ENCODE results near the gene TBPL2. TPM values are rescaled to one million over a fixed set of nuclear protein-coding genes. Genes with fewer than 3 reads are reported as not detected.

TBPL2 gene
- total RNA-seq, 3 donors from 2014 or later, result not detected

GRCh38 chr14:55433880-55434804 lies 6.3 kb downstream of the TBPL2 start:
- Histone ChIP-seq H3K4me3 (no peak overlapping the region), H3K4me1 (ENCODE audit: low read depth) (peaks cover 14% of the 10 kb centered on the region), H3K36me3 (ENCODE audit: low read depth) (no peaks in the 10 kb centered on the region), H3K9me3 (no peaks in the 10 kb centered on the region)
- ATAC-seq, result peak; percentile 4
- intact Hi-C loops (cut with DNase I, micrococcal nuclease), result loop anchor here in 1 of 2 donors (10.0 kb wide), 1 partner anchor 181 kb away; no protein-coding TSS in a partner anchor
- no peak for DNase-seq
- TF ChIP-seq CTCF (IDR thresholded peaks at IDR 0.05), result no peak

GRCh38 chr14:55432628-55433027 lies 7.8 kb downstream of the TBPL2 start:
- Histone ChIP-seq H3K4me3 (no peak overlapping the region), H3K9me3 (no peaks in the 10 kb centered on the region), H3K36me3 (ENCODE audit: low read depth) (no peaks in the 10 kb centered on the region), H3K4me1 (ENCODE audit: low read depth) (peaks cover 14% of the 10 kb centered on the region)
- ATAC-seq (no peak), DNase-seq (no peak)
- TF ChIP-seq CTCF (IDR thresholded peaks at IDR 0.05), result no peak
- intact Hi-C loops (cut with DNase I, micrococcal nuclease), result loop anchor here in 1 of 2 donors (10.0 kb wide), 1 partner anchor 182 kb away; no protein-coding TSS in a partner anchor

- intact Hi-C loops (cut with DNase I, micrococcal nuclease), result loop anchor here in 1 of 2 donors (10.0 kb wide), 1 partner anchor 185 kb away; no protein-coding TSS in a partner anchor
- Histone ChIP-seq H3K4me3 (no peak overlapping the region), H3K9me3 (no peaks in the 10 kb centered on the region), H3K4me1 (ENCODE audit: low read depth) (peaks cover 14% of the 10 kb centered on the region), H3K36me3 (ENCODE audit: low read depth) (no peaks in the 10 kb centered on the region)
- DNase-seq, result peak in 1 of 3 donors; percentile 87
- no peak for TF ChIP-seq CTCF (IDR thresholded peaks at IDR 0.05)
- peak; percentile 89 for ATAC-seq
Observed at GRCh38 chr14:55430024-55430690, 10.3 kb downstream of the TBPL2 start.

- no peak for TF ChIP-seq CTCF (IDR thresholded peaks at IDR 0.05)
- no peak for ATAC-seq
- intact Hi-C loops (cut with DNase I, micrococcal nuclease), result no loop called here
Observed at GRCh38 chr14:55427439-55427838, 13.0 kb downstream of the TBPL2 start.

GRCh38 chr14:55426891-55427290 lies 13.5 kb downstream of the TBPL2 start:
- Histone ChIP-seq H3K4me1 (ENCODE audit: low read depth) (peaks cover 5% of the 10 kb centered on the region), H3K9me3 (no peaks in the 10 kb centered on the region), H3K36me3 (ENCODE audit: low read depth) (no peaks in the 10 kb centered on the region), H3K4me3 (no peak overlapping the region)
- no peak for TF ChIP-seq CTCF (IDR thresholded peaks at IDR 0.05)
- no peak for DNase-seq
- no peak for ATAC-seq
- intact Hi-C loops (cut with DNase I, micrococcal nuclease), result no loop called here

More at GRCh38 chr14:55427439-55427838, 13.0 kb downstream of the TBPL2 start:
- no peak overlapping the region for H3K4me3 ChIP-seq
- no peaks in the 10 kb centered on the region for H3K9me3 ChIP-seq
- no peaks in the 10 kb centered on the region for H3K36me3 ChIP-seq (ENCODE audit: low read depth)
- DNase-seq, result no peak
- peaks cover 5% of the 10 kb centered on the region for H3K4me1 ChIP-seq (ENCODE audit: low read depth)
